D721Med (cell line): ENCODE measurements around the gene UNC93B1.

Experiments used
- DNase-seq: peaks from one replicate; pipeline ENCODE4 v3.0.0; 2011; ENCODE audit warnings: low spot score; ENCODE audit not compliant: insufficient read length
- FAIRE-seq: peaks from 2 replicates; lab custom pipeline; 2011; peaks lifted over from hg19 to GRCh38; lab: Jason Lieb, UNC
- TF ChIP-seq, protein P1 (sequence below): IDR thresholded peaks from 2 replicates; pipeline ENCODE4 v1.5.1; 2012; ENCODE audit warnings: mild to moderate bottlenecking, control low read depth; ENCODE audit not compliant: insufficient read depth; ENCODE audit errors: missing control alignments

UNC93B1 gene

DNA sequence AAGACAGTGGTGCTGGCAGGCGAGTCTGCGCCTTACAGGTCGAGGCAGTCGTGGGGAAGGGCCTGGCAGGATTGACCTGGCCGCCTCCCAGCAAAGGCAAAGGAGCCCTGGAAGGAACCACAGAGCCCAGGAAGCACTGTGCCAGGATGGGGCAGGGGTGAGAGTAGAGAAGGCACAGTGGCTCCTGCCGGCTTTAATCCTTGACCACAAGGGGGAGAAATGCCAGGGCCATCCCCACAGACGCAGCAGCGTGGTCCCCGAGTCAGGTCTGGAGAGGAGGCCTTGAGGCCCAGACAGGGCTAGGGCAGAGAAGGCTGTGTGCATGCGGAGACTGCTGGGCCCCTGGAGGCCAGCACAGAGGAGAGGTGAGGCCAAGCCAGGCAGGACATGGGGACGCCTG lies 16.7 kb upstream of the UNC93B1 start:
- TF ChIP-seq, protein P1, sequence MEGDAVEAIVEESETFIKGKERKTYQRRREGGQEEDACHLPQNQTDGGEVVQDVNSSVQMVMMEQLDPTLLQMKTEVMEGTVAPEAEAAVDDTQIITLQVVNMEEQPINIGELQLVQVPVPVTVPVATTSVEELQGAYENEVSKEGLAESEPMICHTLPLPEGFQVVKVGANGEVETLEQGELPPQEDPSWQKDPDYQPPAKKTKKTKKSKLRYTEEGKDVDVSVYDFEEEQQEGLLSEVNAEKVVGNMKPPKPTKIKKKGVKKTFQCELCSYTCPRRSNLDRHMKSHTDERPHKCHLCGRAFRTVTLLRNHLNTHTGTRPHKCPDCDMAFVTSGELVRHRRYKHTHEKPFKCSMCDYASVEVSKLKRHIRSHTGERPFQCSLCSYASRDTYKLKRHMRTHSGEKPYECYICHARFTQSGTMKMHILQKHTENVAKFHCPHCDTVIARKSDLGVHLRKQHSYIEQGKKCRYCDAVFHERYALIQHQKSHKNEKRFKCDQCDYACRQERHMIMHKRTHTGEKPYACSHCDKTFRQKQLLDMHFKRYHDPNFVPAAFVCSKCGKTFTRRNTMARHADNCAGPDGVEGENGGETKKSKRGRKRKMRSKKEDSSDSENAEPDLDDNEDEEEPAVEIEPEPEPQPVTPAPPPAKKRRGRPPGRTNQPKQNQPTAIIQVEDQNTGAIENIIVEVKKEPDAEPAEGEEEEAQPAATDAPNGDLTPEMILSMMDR = no peak
- FAIRE-seq (no peak), DNase-seq (no peak)

DNA sequence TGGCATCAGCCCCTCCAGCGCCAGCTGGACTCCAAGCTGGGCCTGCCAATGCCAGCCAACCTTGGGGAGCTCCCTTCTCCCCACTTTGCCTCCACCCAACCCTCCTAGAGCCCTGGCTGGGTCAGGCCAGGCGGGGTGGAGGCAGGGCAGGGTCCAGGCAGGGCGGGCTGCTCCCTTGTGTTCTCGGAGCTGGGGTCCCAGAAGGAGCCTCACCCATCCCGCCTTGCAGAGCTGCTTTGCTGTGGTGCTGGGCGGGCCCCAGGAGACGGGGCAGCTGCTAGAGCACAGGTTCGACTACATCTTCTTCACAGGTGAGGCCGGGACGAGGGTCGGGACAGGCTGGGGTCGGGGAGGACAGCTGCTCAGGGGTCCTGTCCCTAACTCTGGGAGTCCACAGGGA lies 15.6 kb upstream of the UNC93B1 start:
- no peak for DNase-seq
- TF ChIP-seq, protein P1 = no peak
- FAIRE-seq = no peak

DNA sequence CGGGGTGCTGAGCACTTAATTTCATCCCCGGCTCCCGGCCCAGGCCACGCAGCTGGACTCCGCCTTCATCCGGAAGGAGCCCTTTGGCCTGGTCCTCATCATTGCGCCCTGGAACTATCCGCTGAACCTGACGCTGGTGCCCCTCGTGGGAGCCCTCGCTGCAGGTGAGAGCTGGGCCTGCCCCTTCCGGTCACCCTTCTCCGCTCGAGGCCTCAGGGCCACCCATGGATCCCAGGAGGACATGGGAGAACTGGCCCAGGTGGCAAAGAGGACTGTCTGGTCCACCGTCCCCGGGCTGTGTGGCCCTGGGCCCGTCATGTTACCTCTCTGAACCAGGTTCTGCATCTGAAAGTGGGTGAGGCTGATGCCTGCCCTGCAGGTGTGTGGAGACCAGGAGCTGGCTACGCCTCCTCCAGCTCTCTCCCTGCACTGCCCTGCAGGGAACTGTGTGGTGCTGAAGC lies 14.9 kb upstream of the UNC93B1 start:
- TF ChIP-seq, protein P1 = no peak
- no peak for DNase-seq
- FAIRE-seq = no peak

DNA sequence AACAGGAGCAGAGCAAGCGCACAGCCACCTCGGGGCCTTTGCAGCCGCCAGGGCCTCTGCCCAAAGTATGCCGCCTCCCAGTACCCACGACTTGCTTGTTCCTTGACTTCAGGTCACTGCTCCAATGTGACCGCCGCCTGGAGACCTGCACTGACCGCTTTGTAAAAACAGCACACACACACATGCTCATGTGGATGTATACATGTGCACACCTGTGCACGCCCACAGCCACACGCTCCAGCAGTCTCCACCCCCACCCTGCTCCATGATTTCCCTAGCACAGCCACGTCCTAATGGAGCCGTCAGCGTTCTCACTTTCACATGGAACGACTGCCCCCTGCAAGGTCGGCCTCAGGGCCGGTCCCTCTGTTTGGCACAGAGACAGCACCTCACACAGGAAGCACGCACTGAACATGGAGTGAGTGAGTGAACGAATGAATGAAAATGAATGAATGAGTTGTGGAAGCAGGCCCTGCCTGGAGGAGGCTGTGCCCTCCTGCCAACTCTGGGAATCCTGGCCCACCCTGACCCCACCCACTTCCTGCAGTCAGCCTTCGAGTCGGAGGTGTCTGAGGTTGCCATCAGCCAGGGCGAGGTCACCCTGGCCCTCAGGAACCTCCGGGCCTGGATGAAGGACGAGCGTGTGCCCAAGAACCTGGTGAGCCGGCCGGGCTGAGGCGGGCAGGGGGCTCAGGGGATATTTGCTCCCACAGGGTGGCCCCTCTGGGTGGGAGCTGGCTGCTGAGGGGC lies 14.3 kb upstream of the UNC93B1 start:
- FAIRE-seq (no peak), DNase-seq (no peak)
- TF ChIP-seq, protein P1 = no peak

DNA sequence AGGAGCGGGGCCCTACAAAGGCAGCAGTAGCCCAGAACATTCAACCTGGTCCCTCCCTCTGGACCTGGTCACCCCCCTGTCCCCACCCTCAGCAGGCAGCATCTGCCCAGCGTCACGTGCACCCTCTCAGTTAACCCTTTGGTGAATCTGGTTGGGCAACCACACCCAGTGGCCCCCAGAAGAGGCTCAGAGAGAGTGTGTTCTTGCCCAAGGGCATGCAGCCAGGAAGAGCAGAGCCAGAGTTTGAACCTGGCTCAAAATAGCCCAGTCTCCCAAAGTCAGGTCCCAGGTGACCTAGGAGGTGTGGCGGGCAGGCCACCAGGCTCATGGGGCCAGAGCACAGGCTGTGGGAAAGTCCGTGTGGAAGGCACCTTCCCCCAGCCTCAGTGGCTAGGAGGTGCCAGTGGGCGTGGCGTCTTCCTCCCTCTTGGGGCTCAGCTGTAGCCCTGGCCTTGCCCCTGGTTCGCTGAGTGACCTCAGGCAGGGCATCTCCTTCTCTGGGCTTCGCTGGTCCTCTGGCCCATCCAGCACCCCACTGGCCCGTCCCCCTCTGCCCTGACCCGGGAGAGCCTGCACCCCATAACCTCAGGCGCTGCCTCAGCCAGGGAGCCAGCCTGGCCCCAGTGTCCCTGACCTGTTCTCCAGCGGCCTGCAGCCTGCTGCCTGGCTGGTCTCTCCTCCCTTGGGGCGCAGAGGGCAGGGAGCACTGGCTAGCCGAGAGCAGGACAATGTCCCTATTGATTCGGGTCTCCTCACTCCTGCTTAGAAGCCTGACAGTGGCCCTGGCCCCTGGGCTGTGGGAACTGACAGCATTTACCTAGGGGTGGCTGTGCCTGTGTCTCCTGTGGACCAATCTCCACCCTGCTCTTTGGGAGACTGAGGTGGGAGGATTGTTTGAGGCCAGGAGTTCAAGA lies 13.3 kb upstream of the UNC93B1 start:
- DNase-seq (no peak), FAIRE-seq (no peak)
- TF ChIP-seq, protein P1 = no peak

DNA sequence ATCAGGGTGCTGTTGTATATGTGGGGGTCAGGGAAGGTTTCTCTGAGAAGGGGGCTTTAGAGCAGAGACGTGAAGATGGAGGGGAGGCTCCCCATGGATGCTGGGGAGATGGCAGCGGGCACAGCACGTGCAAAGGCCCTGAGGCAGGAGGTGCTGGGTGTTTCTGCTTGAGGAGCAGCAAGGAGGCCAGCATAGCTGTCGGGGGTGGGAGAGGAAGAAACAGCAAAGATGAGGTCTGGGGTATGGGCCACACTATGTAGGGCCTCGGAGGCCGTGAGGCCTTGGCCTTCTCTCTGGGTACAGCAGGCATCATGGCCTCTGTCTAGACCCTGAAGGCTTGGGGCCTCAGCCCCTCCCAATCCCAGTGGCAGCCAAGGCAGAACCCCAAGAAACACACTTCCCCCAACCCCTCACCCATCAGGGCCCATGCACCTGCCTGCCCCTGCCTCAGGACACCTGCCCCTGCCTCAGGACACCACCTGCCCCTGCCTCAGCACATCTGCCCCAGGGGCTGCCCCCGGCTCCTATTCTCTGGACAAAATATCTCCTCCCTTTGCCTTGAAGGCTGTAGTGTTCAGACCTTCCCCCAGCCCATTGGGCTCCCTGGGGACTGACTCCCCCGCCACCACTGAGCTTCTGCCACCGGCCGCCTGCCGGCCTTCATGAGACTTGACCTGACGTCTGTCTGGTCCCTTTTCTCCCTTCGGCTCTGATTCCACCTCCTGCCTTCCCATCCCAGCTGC lies 12.4 kb upstream of the UNC93B1 start:
- no peak for DNase-seq
- TF ChIP-seq, protein P1 = no peak
- no peak for FAIRE-seq
